Left ventricle myocardium inferior (tissue), 1 donor: ENCODE measurements around the gene ASCL4. TPM values are rescaled to one million over a fixed set of nuclear protein-coding genes. Genes with fewer than 3 reads are reported as not detected.

Experiments
- DNase-seq: peaks from one replicate; pipeline ENCODE4 v3.0.0-alpha.2; 2020
- H3K27ac ChIP-seq: fragments of 200-600 bp; replicated peaks from 2 replicates; pipeline ENCODE4 v1.8.0; 2021
- H3K27me3 ChIP-seq: fragments of 200-600 bp; 2 replicates; pipeline ENCODE4 v1.8.0; 2021; ENCODE audit warnings: low read depth
- H3K36me3 ChIP-seq: fragments of 200-600 bp; 2 replicates; pipeline ENCODE4 v1.8.0; 2021
- H3K4me1 ChIP-seq: fragments of 200-600 bp; 2 replicates; pipeline ENCODE4 v1.8.0; 2021
- H3K4me3 ChIP-seq: fragments of 200-600 bp; 2 replicates; pipeline ENCODE4 v1.8.0; 2021; ENCODE audit warnings: mild to moderate bottlenecking, moderate library complexity
- H3K9me3 ChIP-seq: fragments of 200-600 bp; replicated peaks from 2 replicates; pipeline ENCODE4 v1.8.0; 2021
- intact Hi-C: fragments of 100-400 bp; cut with micrococcal nuclease; formaldehyde crosslinking; loops from one replicate; pipeline ENCODE4 v1.11.0; 2022
- total RNA-seq: library from RNA; stranded (reverse); fragmentation: NEBNext Ultra II Directional; extraction: Animal tissue kit (Norgen Biotek cat#: 25700); gene quantifications from one replicate; pipeline ENCODE4 v1.2.1, GENCODE V29; 2021
- TF ChIP-seq, protein P1 (sequence below): fragments of 200-600 bp; IDR thresholded peaks from 2 replicates; pipeline ENCODE4 v1.8.0; 2021; ENCODE audit warnings: antibody characterized with exemption, mild to moderate bottlenecking, borderline replicate concordance
- donor health status: DM: no; HTN: yes; CAD: no; lungs with severe emphysema.

Gene ASCL4
- total RNA-seq, 1 donor from 2014 or later = not detected

GRCh38 chr12:107801150-107801549 lies 26.6 kb downstream of the ASCL4 start:
- no peaks in the 10 kb centered on the region for H3K36me3 ChIP-seq
- peaks cover 72% of the 10 kb centered on the region for H3K27me3 ChIP-seq
- TF ChIP-seq, protein P1, sequence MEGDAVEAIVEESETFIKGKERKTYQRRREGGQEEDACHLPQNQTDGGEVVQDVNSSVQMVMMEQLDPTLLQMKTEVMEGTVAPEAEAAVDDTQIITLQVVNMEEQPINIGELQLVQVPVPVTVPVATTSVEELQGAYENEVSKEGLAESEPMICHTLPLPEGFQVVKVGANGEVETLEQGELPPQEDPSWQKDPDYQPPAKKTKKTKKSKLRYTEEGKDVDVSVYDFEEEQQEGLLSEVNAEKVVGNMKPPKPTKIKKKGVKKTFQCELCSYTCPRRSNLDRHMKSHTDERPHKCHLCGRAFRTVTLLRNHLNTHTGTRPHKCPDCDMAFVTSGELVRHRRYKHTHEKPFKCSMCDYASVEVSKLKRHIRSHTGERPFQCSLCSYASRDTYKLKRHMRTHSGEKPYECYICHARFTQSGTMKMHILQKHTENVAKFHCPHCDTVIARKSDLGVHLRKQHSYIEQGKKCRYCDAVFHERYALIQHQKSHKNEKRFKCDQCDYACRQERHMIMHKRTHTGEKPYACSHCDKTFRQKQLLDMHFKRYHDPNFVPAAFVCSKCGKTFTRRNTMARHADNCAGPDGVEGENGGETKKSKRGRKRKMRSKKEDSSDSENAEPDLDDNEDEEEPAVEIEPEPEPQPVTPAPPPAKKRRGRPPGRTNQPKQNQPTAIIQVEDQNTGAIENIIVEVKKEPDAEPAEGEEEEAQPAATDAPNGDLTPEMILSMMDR = no peak
- no peak overlapping the region for H3K4me3 ChIP-seq
- no peak overlapping the region for H3K27ac ChIP-seq
- intact Hi-C loops = no loop called here
- H3K9me3 ChIP-seq = no peaks in the 10 kb centered on the region
- DNase-seq = no peak
- H3K4me1 ChIP-seq = no peaks in the 10 kb centered on the region

DNA sequence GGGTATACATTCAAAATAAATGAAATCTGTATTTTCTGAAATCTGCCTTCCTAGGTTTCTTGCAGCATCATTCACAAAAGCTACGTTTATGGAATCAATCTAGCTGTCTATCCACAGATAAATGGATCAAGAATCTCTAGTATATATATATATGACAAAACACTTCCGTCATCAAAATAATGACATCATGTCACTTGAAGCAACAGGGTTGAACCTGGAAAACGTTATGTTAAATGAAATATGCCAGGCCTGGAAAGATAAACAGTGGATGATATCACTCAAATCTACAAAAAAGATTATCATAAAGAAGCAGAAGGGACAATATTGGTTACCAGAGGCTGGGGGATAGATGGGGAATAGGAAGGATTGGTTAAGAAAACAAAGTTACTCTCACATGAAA lies 28.6 kb downstream of the ASCL4 start:
- peaks cover 75% of the 10 kb centered on the region for H3K27me3 ChIP-seq
- H3K4me3 ChIP-seq = no peak overlapping the region
- no peak overlapping the region for H3K27ac ChIP-seq
- intact Hi-C loops = no loop called here
- no peaks in the 10 kb centered on the region for H3K4me1 ChIP-seq
- no peaks in the 10 kb centered on the region for H3K36me3 ChIP-seq
- DNase-seq = no peak
- no peaks in the 10 kb centered on the region for H3K9me3 ChIP-seq
- TF ChIP-seq, protein P1 = no peak

- H3K27me3 ChIP-seq = peaks cover 55% of the 10 kb centered on the region
- no peak overlapping the region for H3K27ac ChIP-seq
- H3K9me3 ChIP-seq = no peaks in the 10 kb centered on the region
- TF ChIP-seq, protein P1 = no peak
- no peaks in the 10 kb centered on the region for H3K4me1 ChIP-seq
- intact Hi-C loops = no loop called here
- H3K36me3 ChIP-seq = no peaks in the 10 kb centered on the region
- no peak overlapping the region for H3K4me3 ChIP-seq
- no peak for DNase-seq
These were observed 31.1 kb downstream of the ASCL4 start for GRCh38 chr12:107805488-107806180.

DNA sequence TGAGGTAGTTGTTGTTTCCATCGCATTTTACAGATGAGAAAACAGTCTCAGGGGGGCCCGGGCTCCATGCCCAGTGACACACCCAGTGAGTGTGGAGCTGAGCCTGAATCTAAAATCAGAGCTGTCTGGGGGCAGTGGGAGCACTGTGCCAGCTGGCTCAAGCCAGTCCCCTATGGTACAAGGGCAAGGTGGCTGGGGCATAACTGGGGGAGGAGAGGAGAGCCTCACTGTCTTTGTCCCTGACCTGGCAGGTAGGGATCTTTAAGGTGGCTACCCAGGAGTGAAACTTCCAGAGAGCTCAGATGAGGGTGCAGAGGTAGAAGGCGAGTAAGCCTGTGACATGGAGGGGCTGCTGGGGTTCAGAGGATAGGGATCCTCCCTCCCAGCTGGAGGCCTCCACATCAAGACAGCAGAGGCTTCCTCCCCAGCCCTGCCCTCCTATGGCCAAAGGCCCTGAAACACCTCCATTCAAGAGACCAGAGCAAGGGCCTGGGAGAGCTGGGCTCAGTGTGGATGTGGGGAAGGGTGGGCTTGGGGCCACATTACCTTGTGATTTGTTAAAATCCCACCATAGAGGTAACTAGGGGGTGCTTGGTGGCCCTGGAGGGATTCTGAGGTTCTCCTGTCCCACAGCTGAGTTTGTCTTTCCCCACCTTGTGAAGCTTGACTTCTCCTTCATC lies 33.1 kb downstream of the ASCL4 start:
- no peak overlapping the region for H3K27ac ChIP-seq
- TF ChIP-seq, protein P1 = no peak
- no peaks in the 10 kb centered on the region for H3K36me3 ChIP-seq
- H3K4me3 ChIP-seq = no peak overlapping the region
- intact Hi-C loops = no loop called here
- peaks cover 41% of the 10 kb centered on the region for H3K27me3 ChIP-seq
- DNase-seq = no peak
- no peaks in the 10 kb centered on the region for H3K9me3 ChIP-seq
- H3K4me1 ChIP-seq = no peaks in the 10 kb centered on the region

DNA sequence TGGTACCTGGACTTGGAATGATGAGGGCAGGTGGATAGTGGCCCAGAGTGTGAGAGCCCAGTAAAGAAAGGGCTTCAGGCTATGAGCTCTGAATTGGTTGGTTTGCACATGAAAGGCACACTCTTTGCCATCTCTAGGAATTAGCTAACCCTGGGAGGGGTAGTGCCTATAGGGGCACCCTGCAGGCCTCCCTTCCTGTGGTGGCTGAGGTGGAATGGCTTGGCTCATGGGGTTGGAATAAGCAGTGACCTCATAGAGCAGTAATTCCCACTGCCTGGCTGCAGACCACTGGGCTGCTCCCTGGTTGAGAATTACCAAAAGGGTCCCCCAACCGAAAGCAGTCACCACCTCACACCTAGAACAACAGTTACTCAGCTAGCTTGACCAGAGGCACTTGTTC lies 42.7 kb downstream of the ASCL4 start:
- Histone ChIP-seq H3K4me1 (no peaks in the 10 kb centered on the region), H3K4me3 (no peak overlapping the region), H3K36me3 (no peaks in the 10 kb centered on the region), H3K9me3 (peaks cover 24% of the 10 kb centered on the region), H3K27ac (no peak overlapping the region), H3K27me3 (peaks cover 24% of the 10 kb centered on the region)
- TF ChIP-seq, protein P1 = no peak
- no peak for DNase-seq
- intact Hi-C loops = no loop called here
